HCT116 (cell line): Measurements from ENCODE around the gene ST7. TPM values are rescaled to one million over a fixed set of nuclear protein-coding genes. Genes with fewer than 3 reads are reported as not detected.

Experiments
- ATAC-seq: fragments of 200-7000 bp; cut with Tn5 transposase; 2 replicates; pipeline ENCODE4 v1.9.1; 2020; ENCODE audit warnings: mild to moderate bottlenecking, moderate library complexity
- BruUV-seq: library from RNA; stranded (reverse); fragments of 400-500 nt; replicated peaks from 2 replicates; lab custom pipeline; 2021; lab: Mats Ljungman, UMichigan
- CTCF ChIA-PET: fragments of 300-600 bp; sonication (Branson Sonifier 250); formaldehyde crosslinking; loops from one replicate; lab custom pipeline; 2021; ENCODE audit warnings: antibody characterized with exemption; lab: Charles Lee
- POLR2A ChIA-PET: fragments of 300-600, 350-600 bp; sonication (Branson Sonifier 250); formaldehyde crosslinking; loops from one replicate; lab custom pipeline; 2021; ENCODE audit warnings: antibody characterized with exemption; lab: Charles Lee
- RAD21 ChIA-PET, 2 experiments: fragments of 300-600 bp; sonication (Branson Sonifier 250); formaldehyde crosslinking; loops; one replicate each; lab custom pipeline; 2023; ENCODE audit warnings: low total read pairs in 2 of 2; ENCODE audit not compliant: uncharacterized antibody in 2 of 2, unreplicated experiment in 2 of 2, low non-redundant PET in 1 of 2; lab: Charles Lee
- DNase-seq: peaks from one replicate; pipeline ENCODE4 v3.0.0-alpha.2; 2010; ENCODE audit warnings: low read depth, low spot score
- H2AFZ ChIP-seq: fragments of 200-600 bp; shearing (Covaris generic), sonication (generic); 2 replicates; pipeline ENCODE4 v1.6.1; 2017; ENCODE audit warnings: low read depth, mixed run types, mixed read lengths, antibody characterized with exemption, low read length; ENCODE audit not compliant: poor library complexity, severe bottlenecking
- H3K27ac ChIP-seq: 2 replicates; pipeline ENCODE4 v1.5.1; 2012; ENCODE audit warnings: low read depth, low read length
- H3K27me3 ChIP-seq: fragments of 200-600 bp; sonication (generic); 2 replicates; pipeline ENCODE4 v1.6.1; 2016; ENCODE audit warnings: mixed run types, low read length, mixed read lengths; ENCODE audit not compliant: insufficient read depth
- H3K36me3 ChIP-seq, 2 experiments: fragments of 200-500 bp in 1 of 2; fragments of 200-600 bp in 1 of 2; sonication (Bioruptor generic) in 1 of 2; sonication (generic) in 1 of 2; 2 replicates each; pipeline versions ENCODE4 v1.5.1 to v1.6.1; 2014 to 2016; ENCODE audit warnings: low read length in 2 of 2, inconsistent platforms in 1 of 2, mixed read lengths in 1 of 2, mixed run types in 1 of 2; ENCODE audit not compliant: insufficient read depth in 2 of 2, control insufficient read depth in 1 of 2
- H3K4me1 ChIP-seq, 2 experiments: fragments of 200-600 bp in 1 of 2; sonication (generic) in 1 of 2; 2 replicates each; pipeline versions ENCODE4 v1.5.1 to v1.6.1; 2012 to 2017; ENCODE audit warnings: low read length in 2 of 2, inconsistent platforms in 1 of 2, mild to moderate bottlenecking in 1 of 2, mixed read lengths in 1 of 2, mixed run types in 1 of 2, moderate library complexity in 1 of 2; ENCODE audit not compliant: insufficient read depth in 2 of 2, control insufficient read depth in 1 of 2
- H3K4me2 ChIP-seq: fragments of 200-600 bp; sonication (generic); 2 replicates; pipeline ENCODE4 v1.6.1; 2017; ENCODE audit warnings: mixed run types, low read length, mixed read lengths
- H3K4me3 ChIP-seq, 2 experiments: fragments of 200-600 bp in 1 of 2; sonication (generic) in 1 of 2; replicated peaks in 1 of 2; 2 replicates each; pipeline ENCODE4 v1.5.1; 2011 to 2016; ENCODE audit warnings: low read length in 2 of 2, control low read depth in 1 of 2, low read depth in 1 of 2, mild to moderate bottlenecking in 1 of 2, mixed read lengths in 1 of 2, mixed run types in 1 of 2
- H3K79me2 ChIP-seq: fragments of 200-600 bp; sonication (generic); 2 replicates; pipeline ENCODE4 v1.6.1; 2017; ENCODE audit warnings: mild to moderate bottlenecking, mixed run types, low read length, moderate library complexity, mixed read lengths; ENCODE audit not compliant: insufficient read depth
- H3K9ac ChIP-seq: fragments of 200-600 bp; sonication (generic); 2 replicates; pipeline ENCODE4 v1.6.1; 2016; ENCODE audit warnings: low read length, mixed read lengths
- H3K9me2 ChIP-seq: fragments of 200-600 bp; sonication (generic), shearing (Covaris generic); 2 replicates; pipeline ENCODE4 v1.6.1; 2017; ENCODE audit warnings: mixed run types, mild to moderate bottlenecking, moderate library complexity; ENCODE audit not compliant: insufficient read depth
- H3K9me3 ChIP-seq, 2 experiments: fragments of 200-500 bp in 1 of 2; fragments of 200-600 bp in 1 of 2; sonication (Bioruptor generic) in 1 of 2; sonication (generic) in 1 of 2; 2 replicates each; pipeline ENCODE4 v1.6.1; 2014 to 2017; ENCODE audit warnings: low read length in 2 of 2, mixed read lengths in 2 of 2, inconsistent platforms in 1 of 2, low read depth in 1 of 2, mild to moderate bottlenecking in 1 of 2, mixed run types in 1 of 2, moderate library complexity in 1 of 2; ENCODE audit not compliant: control insufficient read depth in 1 of 2, insufficient read depth in 1 of 2
- H4K20me1 ChIP-seq: fragments of 200-600 bp; sonication (generic), shearing (Covaris generic); 2 replicates; pipeline ENCODE4 v1.6.1; 2017; ENCODE audit warnings: mixed run types, mild to moderate bottlenecking, moderate library complexity; ENCODE audit not compliant: insufficient read depth
- ATF3 ChIP-seq: IDR thresholded peaks from 2 replicates; pipeline ENCODE4 v1.6.1; 2012
- CBX3 ChIP-seq: IDR thresholded peaks from 2 replicates; pipeline ENCODE4 v1.6.1; 2012; ENCODE audit warnings: low read depth
- CEBPB ChIP-seq: IDR thresholded peaks from 2 replicates; pipeline ENCODE4 v1.6.1; 2012; ENCODE audit warnings: low read depth
- EGR1 ChIP-seq: IDR thresholded peaks from 2 replicates; pipeline ENCODE4 v1.6.1; 2012; ENCODE audit warnings: low read depth
- EZH2 ChIP-seq: fragments of 200-600 bp; sonication (generic); IDR thresholded peaks from 2 replicates; pipeline ENCODE4 v1.6.1; 2017; ENCODE audit warnings: antibody characterized with exemption, mixed run types
- EZH2phosphoT487 ChIP-seq: fragments of 200-600 bp; IDR thresholded peaks from 2 replicates; pipeline ENCODE4 v1.6.1; 2018; ENCODE audit warnings: antibody characterized with exemption, borderline replicate concordance
- FOSL1 ChIP-seq: IDR thresholded peaks from 2 replicates; pipeline ENCODE4 v1.6.1; 2012; ENCODE audit warnings: low read depth
- JUND ChIP-seq: IDR thresholded peaks from 2 replicates; pipeline ENCODE4 v1.6.1; 2012
- POLR2A ChIP-seq: IDR thresholded peaks from 2 replicates; pipeline ENCODE4 v1.7.0; 2011; ENCODE audit warnings: borderline replicate concordance; ENCODE audit not compliant: insufficient read depth, insufficient read length; ENCODE audit errors: extremely low read depth
- POLR2AphosphoS5 ChIP-seq: IDR thresholded peaks from 2 replicates; pipeline ENCODE4 v1.6.1; 2011; ENCODE audit warnings: mild to moderate bottlenecking, low read depth, low read length, moderate library complexity
- SP1 ChIP-seq: IDR thresholded peaks from 2 replicates; pipeline ENCODE4 v1.6.1; 2012; ENCODE audit warnings: low read depth
- SRF ChIP-seq: IDR thresholded peaks from 2 replicates; pipeline ENCODE4 v1.6.1; 2012; ENCODE audit warnings: low read depth
- YY1 ChIP-seq: IDR thresholded peaks from 2 replicates; pipeline ENCODE4 v1.6.1; 2011; ENCODE audit warnings: low read length, low read depth, moderate library complexity, mild to moderate bottlenecking; ENCODE audit not compliant: insufficient replicate concordance; ENCODE audit errors: extremely low read depth
- ZBTB33 ChIP-seq: IDR thresholded peaks from 2 replicates; pipeline ENCODE4 v1.6.1; 2011; ENCODE audit warnings: mild to moderate bottlenecking, low read length, moderate library complexity; ENCODE audit not compliant: insufficient replicate concordance; ENCODE audit errors: extremely low read depth
- ZFX ChIP-seq: fragments of 450-650 bp; IDR thresholded peaks from 2 replicates; pipeline ENCODE4 v1.6.1; 2017
- intact Hi-C: fragments of 100-400 bp; cut with micrococcal nuclease; formaldehyde crosslinking; loops from 2 replicates; pipeline ENCODE4 v1.10.0; 2022
- total RNA-seq: library from RNA; stranded (reverse); gene quantifications from one replicate; pipeline ENCODE4 v1.2.1, GENCODE V29; 2021; ENCODE audit not compliant: unreplicated experiment

ST7 gene
- total RNA-seq, 1 experiment from 2014 or later: 12.6 TPM

GRCh38 chr7:117047496-117047895 lies 94.2 kb downstream of the ST7 start:
- no peak overlapping the region for H3K9ac ChIP-seq
- no peaks in the 10 kb centered on the region for H3K27me3 ChIP-seq
- DNase-seq: no peak
- no TSS peak for BruUV-seq
- no peaks in the 10 kb centered on the region; the same call in 1 of the 2 replicates for H3K9me2 ChIP-seq
- ChIA-PET CTCF (no interaction called here), POLR2A (no interaction called here), RAD21 (no interaction called here)
- H3K9me3 ChIP-seq: no peaks in the 10 kb centered on the region
- no peak overlapping the region for H3K4me3 ChIP-seq
- intact Hi-C loops: no loop called here
- no peaks in the 10 kb centered on the region for H3K4me1 ChIP-seq
- no peak overlapping the region for H3K4me2 ChIP-seq
- H4K20me1 ChIP-seq: no peaks in the 10 kb centered on the region
- H3K36me3 ChIP-seq: no peaks in the 10 kb centered on the region
- no peaks in the 10 kb centered on the region for H3K79me2 ChIP-seq
- ATAC-seq: no peak
- H3K27ac ChIP-seq: no peak overlapping the region
- no peak overlapping the region for H2AFZ ChIP-seq
- TF ChIP-seq JUND: no peak
- no peak for TF ChIP-seq EZH2
- no peak for TF ChIP-seq ATF3
- TF ChIP-seq ZFX: no peak
- TF ChIP-seq YY1: no peak

- Histone ChIP-seq H3K4me1 (no peaks in the 10 kb centered on the region), H3K27ac (no peak overlapping the region), H3K27me3 (no peaks in the 10 kb centered on the region), H4K20me1 (no peaks in the 10 kb centered on the region), H2AFZ (no peak overlapping the region), H3K79me2 (no peaks in the 10 kb centered on the region), H3K9ac (no peak overlapping the region), H3K4me3 (no peak overlapping the region), H3K4me2 (no peak overlapping the region), H3K9me2 (no peaks in the 10 kb centered on the region), H3K9me3 (no peaks in the 10 kb centered on the region), H3K36me3 (no peaks in the 10 kb centered on the region)
- DNase-seq (no peak), ATAC-seq (no peak)
- CTCF ChIA-PET: no interaction called here
- intact Hi-C loops: no loop called here
- POLR2A ChIA-PET: no interaction called here
- BruUV-seq: no TSS peak
- RAD21 ChIA-PET: no interaction called here
- TF ChIP-seq SRF (no peak), EZH2phosphoT487 (no peak), ATF3 (no peak), CEBPB (no peak), ZBTB33 (no peak), POLR2A (no peak), EGR1 (no peak), POLR2AphosphoS5 (no peak), SP1 (no peak), EZH2 (no peak), CBX3 (no peak), FOSL1 (no peak)
Observed at GRCh38 chr7:117048114-117048866, 95.0 kb downstream of the ST7 start.
